ENCODE measurements around the gene PNMA6F. TPM values are rescaled to one million over a fixed set of nuclear protein-coding genes. Genes with fewer than 3 reads are reported as not detected.

Gene PNMA6F
- total RNA-seq, 1 donor from 2014 or later = not detected

DNA sequence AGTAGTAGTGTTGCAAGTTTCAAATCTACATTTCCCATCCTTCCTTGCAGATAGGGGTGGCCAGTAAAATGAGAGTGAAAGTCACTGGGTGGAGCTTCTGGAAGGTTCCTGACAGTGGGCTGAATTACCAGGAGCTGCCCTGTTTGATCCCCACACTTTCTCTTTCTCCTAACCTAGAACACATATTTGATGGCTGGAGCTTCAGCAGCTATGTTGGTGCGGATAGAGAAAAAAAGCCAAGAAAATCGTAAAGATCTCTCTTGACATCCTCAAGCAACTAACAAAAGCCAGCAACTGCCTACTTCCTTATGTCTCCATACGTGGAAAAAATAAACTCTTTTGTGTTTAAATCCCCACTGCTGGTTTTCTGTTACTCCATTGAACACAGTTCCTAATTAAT is 44.6 kb upstream of the PNMA6F start:
- TF ChIP-seq, protein P1, sequence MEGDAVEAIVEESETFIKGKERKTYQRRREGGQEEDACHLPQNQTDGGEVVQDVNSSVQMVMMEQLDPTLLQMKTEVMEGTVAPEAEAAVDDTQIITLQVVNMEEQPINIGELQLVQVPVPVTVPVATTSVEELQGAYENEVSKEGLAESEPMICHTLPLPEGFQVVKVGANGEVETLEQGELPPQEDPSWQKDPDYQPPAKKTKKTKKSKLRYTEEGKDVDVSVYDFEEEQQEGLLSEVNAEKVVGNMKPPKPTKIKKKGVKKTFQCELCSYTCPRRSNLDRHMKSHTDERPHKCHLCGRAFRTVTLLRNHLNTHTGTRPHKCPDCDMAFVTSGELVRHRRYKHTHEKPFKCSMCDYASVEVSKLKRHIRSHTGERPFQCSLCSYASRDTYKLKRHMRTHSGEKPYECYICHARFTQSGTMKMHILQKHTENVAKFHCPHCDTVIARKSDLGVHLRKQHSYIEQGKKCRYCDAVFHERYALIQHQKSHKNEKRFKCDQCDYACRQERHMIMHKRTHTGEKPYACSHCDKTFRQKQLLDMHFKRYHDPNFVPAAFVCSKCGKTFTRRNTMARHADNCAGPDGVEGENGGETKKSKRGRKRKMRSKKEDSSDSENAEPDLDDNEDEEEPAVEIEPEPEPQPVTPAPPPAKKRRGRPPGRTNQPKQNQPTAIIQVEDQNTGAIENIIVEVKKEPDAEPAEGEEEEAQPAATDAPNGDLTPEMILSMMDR (IDR thresholded peaks at IDR 0.05; ENCODE audit: unreplicated experiment) = no peak
- H3K36me3 Mint-ChIP-seq (ENCODE audit: low read depth, unreplicated experiment) = no peaks in the 10 kb centered on the region
- DNase-seq (ENCODE audit: low spot score) = no peak
- no peaks in the 10 kb centered on the region for H3K9me3 Mint-ChIP-seq (ENCODE audit: unreplicated experiment)
- H3K27me3 Mint-ChIP-seq (ENCODE audit: unreplicated experiment) = peaks cover 1% of the 10 kb centered on the region
- no peak overlapping the region for H3K4me3 Mint-ChIP-seq (ENCODE audit: unreplicated experiment)
- H3K4me1 Mint-ChIP-seq (ENCODE audit: unreplicated experiment) = no peaks in the 10 kb centered on the region
- H3K27ac Mint-ChIP-seq (ENCODE audit: unreplicated experiment) = no peak overlapping the region

- TF ChIP-seq, protein P1 (IDR thresholded peaks at IDR 0.05; ENCODE audit: unreplicated experiment) = no peak
- Mint-ChIP-seq H3K9me3 (ENCODE audit: unreplicated experiment) (no peaks in the 10 kb centered on the region), H3K27me3 (ENCODE audit: unreplicated experiment) (peaks cover 1% of the 10 kb centered on the region), H3K4me3 (ENCODE audit: unreplicated experiment) (no peak overlapping the region), H3K4me1 (ENCODE audit: unreplicated experiment) (no peaks in the 10 kb centered on the region), H3K36me3 (ENCODE audit: low read depth, unreplicated experiment) (no peaks in the 10 kb centered on the region), H3K27ac (ENCODE audit: unreplicated experiment) (no peak overlapping the region)
- no peak for DNase-seq (ENCODE audit: low spot score)
Observed at GRCh38 chrX:153365670-153366069, 44.1 kb upstream of the PNMA6F start.

DNA sequence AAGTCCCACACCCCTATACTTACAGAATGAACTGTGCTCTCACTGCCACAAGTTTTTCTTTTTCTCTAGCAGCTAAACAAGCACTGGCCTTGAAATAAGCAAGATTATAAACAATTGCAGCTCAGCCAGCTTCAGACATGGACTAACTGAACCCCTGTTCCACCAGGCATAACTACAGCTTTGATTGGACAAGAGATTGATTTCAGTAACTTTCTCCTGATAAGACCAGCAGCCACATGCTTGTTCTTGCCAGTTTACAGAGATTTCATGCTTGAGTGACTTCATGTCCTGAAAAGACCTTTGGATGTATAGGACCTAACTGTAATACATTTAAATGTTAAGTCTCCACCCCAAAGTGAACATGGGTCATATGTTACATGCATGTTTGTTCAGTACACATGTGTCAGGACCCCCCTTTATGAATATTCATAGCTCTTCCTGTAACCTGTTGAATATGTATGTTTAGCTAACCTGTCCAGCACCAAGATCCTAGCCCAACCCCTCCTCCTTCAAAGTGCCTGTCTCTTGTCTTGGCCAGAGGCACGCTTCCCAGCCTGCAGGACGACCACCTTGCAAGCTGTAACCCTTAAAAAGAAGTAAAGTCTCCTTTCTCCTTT is 40.3 kb upstream of the PNMA6F start:
- H3K4me3 Mint-ChIP-seq (ENCODE audit: unreplicated experiment) = no peak overlapping the region
- H3K27me3 Mint-ChIP-seq (ENCODE audit: unreplicated experiment) = peaks cover 1% of the 10 kb centered on the region
- H3K36me3 Mint-ChIP-seq (ENCODE audit: low read depth, unreplicated experiment) = peaks cover 5% of the 10 kb centered on the region
- TF ChIP-seq, protein P1 (IDR thresholded peaks at IDR 0.05; ENCODE audit: unreplicated experiment) = no peak
- no peaks in the 10 kb centered on the region for H3K4me1 Mint-ChIP-seq (ENCODE audit: unreplicated experiment)
- DNase-seq (ENCODE audit: low spot score) = no peak
- H3K27ac Mint-ChIP-seq (ENCODE audit: unreplicated experiment) = no peak overlapping the region
- no peaks in the 10 kb centered on the region for H3K9me3 Mint-ChIP-seq (ENCODE audit: unreplicated experiment)

- Mint-ChIP-seq H3K9me3 (ENCODE audit: unreplicated experiment) (no peaks in the 10 kb centered on the region), H3K27me3 (ENCODE audit: unreplicated experiment) (peaks cover 3% of the 10 kb centered on the region), H3K27ac (ENCODE audit: unreplicated experiment) (no peak overlapping the region), H3K4me1 (ENCODE audit: unreplicated experiment) (no peaks in the 10 kb centered on the region), H3K36me3 (ENCODE audit: low read depth, unreplicated experiment) (peaks cover 5% of the 10 kb centered on the region), H3K4me3 (ENCODE audit: unreplicated experiment) (no peak overlapping the region)
- no peak for DNase-seq (ENCODE audit: low spot score)
- TF ChIP-seq, protein P1 (IDR thresholded peaks at IDR 0.05; ENCODE audit: unreplicated experiment) = no peak
Observed at GRCh38 chrX:153357877-153358276, 36.3 kb upstream of the PNMA6F start.

GRCh38 chrX:153353416-153353815 is 31.8 kb upstream of the PNMA6F start:
- Mint-ChIP-seq H3K36me3 (ENCODE audit: low read depth, unreplicated experiment) (peaks cover 10% of the 10 kb centered on the region), H3K27ac (ENCODE audit: unreplicated experiment) (no peak overlapping the region), H3K4me1 (ENCODE audit: unreplicated experiment) (no peaks in the 10 kb centered on the region), H3K4me3 (ENCODE audit: unreplicated experiment) (no peak overlapping the region), H3K27me3 (ENCODE audit: unreplicated experiment) (peaks cover 2% of the 10 kb centered on the region), H3K9me3 (ENCODE audit: unreplicated experiment) (no peaks in the 10 kb centered on the region)
- no peak for DNase-seq (ENCODE audit: low spot score)
- TF ChIP-seq, protein P1 (IDR thresholded peaks at IDR 0.05; ENCODE audit: unreplicated experiment) = no peak

Measured in endothelial cell (in vitro differentiated cells).